Nephron progenitor cell (in vitro differentiated cells): ENCODE data around the gene FBRSL1.

ENCODE experiments used
- DNase-seq: peaks from one replicate; pipeline ENCODE4 v3.0.0; 2021
- H3K27ac Mint-ChIP-seq: 2 replicates; pipeline ENCODE4 v1.8.0; 2021; ENCODE audit warnings: mild to moderate bottlenecking, moderate library complexity, mixed read lengths
- H3K27me3 Mint-ChIP-seq: 2 replicates; pipeline ENCODE4 v1.8.0; 2021; ENCODE audit warnings: mild to moderate bottlenecking, low read depth, mixed read lengths; ENCODE audit not compliant: poor library complexity
- H3K36me3 Mint-ChIP-seq: 2 replicates; pipeline ENCODE4 v1.8.0; 2021; ENCODE audit warnings: low read depth, mixed read lengths
- H3K4me1 Mint-ChIP-seq: 2 replicates; pipeline ENCODE4 v1.8.0; 2021; ENCODE audit warnings: mixed read lengths
- H3K4me3 Mint-ChIP-seq: 2 replicates; pipeline ENCODE4 v1.8.0; 2021; ENCODE audit warnings: mild to moderate bottlenecking, moderate library complexity, mixed read lengths
- H3K9me3 Mint-ChIP-seq: 2 replicates; pipeline ENCODE4 v1.8.0; 2021; ENCODE audit warnings: mild to moderate bottlenecking, moderate library complexity, mixed read lengths
- TF ChIP-seq, protein P1 (sequence below): fragments of 200-600 bp; sonication (generic); IDR thresholded peaks from 2 replicates; pipeline ENCODE4 v1.5.0; 2021; ENCODE audit warnings: antibody characterized with exemption

The FBRSL1 gene

DNA sequence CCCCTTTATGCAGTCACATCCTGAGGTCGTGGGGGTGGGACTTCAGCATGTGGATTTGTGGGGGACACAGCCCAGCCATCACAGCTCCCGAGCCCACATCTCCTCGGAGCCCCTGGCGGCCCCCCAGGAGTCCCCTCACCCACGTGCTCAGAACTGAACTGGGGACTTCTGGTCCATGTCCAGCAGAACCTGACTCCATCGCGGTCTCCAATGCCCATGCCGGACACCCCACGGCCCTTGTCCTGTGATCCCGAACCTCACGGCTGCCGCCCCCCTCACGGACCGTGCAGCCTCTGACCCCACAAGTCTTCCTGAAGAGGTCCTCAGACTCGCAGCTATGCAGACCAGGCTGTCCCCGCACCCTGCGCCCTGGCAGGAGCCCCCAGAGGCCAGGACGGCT, 13.5 kb upstream of the FBRSL1 start:
- no peak for DNase-seq
- TF ChIP-seq, protein P1, sequence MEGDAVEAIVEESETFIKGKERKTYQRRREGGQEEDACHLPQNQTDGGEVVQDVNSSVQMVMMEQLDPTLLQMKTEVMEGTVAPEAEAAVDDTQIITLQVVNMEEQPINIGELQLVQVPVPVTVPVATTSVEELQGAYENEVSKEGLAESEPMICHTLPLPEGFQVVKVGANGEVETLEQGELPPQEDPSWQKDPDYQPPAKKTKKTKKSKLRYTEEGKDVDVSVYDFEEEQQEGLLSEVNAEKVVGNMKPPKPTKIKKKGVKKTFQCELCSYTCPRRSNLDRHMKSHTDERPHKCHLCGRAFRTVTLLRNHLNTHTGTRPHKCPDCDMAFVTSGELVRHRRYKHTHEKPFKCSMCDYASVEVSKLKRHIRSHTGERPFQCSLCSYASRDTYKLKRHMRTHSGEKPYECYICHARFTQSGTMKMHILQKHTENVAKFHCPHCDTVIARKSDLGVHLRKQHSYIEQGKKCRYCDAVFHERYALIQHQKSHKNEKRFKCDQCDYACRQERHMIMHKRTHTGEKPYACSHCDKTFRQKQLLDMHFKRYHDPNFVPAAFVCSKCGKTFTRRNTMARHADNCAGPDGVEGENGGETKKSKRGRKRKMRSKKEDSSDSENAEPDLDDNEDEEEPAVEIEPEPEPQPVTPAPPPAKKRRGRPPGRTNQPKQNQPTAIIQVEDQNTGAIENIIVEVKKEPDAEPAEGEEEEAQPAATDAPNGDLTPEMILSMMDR: no peak
- Mint-ChIP-seq H3K36me3 (peaks cover 4% of the 10 kb centered on the region), H3K27ac (no peak overlapping the region), H3K4me3 (no peak overlapping the region), H3K27me3 (peaks cover 27% of the 10 kb centered on the region), H3K4me1 (peaks cover 5% of the 10 kb centered on the region), H3K9me3 (peaks cover 13% of the 10 kb centered on the region)

- peaks cover 4% of the 10 kb centered on the region for H3K36me3 Mint-ChIP-seq
- H3K4me3 Mint-ChIP-seq: no peak overlapping the region
- H3K9me3 Mint-ChIP-seq: peaks cover 7% of the 10 kb centered on the region
- peaks cover 7% of the 10 kb centered on the region for H3K4me1 Mint-ChIP-seq
- H3K27ac Mint-ChIP-seq: no peak overlapping the region
- H3K27me3 Mint-ChIP-seq: peaks cover 27% of the 10 kb centered on the region
- TF ChIP-seq, protein P1: no peak
- no peak for DNase-seq
Observed at GRCh38 chr12:132477017-132477702, 12.8 kb upstream of the FBRSL1 start.

DNA sequence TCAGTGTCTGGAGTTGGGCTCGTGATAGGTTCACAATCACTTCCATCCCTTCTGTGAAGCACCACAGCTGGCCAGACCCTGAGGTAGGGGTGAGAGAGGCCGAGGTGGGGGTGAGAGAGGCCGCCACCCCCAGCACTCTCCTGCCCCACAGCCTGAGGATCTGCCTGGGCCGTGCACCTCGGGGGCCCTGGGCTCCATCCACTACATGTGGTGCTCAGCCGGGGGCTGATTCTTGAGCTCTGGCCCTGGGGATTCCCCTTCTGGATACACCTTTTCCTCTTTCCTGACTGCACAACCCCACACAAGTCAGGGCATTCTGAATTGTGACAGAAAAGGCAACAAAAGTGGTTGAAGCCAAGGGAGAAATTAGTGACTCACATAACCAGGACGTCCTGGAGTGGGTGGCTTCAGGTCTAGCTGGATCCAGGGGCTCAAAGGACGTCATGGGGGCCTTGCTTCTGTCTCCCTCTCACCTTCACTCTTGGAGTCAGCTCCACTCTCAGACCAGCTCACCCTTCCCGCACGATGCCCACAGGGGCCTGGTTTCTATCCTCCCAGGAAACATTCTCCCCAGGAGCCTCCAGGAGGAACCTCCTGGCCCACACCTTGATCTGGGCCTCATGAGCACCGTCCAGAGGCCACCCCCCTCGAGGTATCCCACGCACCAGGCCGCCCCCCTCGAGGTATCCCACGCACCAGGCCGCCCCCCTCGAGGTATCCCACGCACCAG, 12.1 kb upstream of the FBRSL1 start:
- H3K27ac Mint-ChIP-seq: no peak overlapping the region
- H3K9me3 Mint-ChIP-seq: peaks cover 5% of the 10 kb centered on the region
- no peak for DNase-seq
- H3K27me3 Mint-ChIP-seq: peaks cover 32% of the 10 kb centered on the region
- TF ChIP-seq, protein P1: no peak
- peaks cover 4% of the 10 kb centered on the region for H3K36me3 Mint-ChIP-seq
- H3K4me3 Mint-ChIP-seq: no peak overlapping the region
- peaks cover 7% of the 10 kb centered on the region for H3K4me1 Mint-ChIP-seq

- Mint-ChIP-seq H3K4me3 (no peak overlapping the region), H3K36me3 (peaks cover 4% of the 10 kb centered on the region), H3K9me3 (peaks cover 5% of the 10 kb centered on the region), H3K4me1 (peaks cover 7% of the 10 kb centered on the region), H3K27me3 (peaks cover 38% of the 10 kb centered on the region), H3K27ac (no peak overlapping the region)
- TF ChIP-seq, protein P1: no peak
- DNase-seq: no peak
Observed at GRCh38 chr12:132478433-132478803, 11.5 kb upstream of the FBRSL1 start.

GRCh38 chr12:132478845-132479244, 11.1 kb upstream of the FBRSL1 start:
- H3K4me1 Mint-ChIP-seq: peaks cover 7% of the 10 kb centered on the region
- H3K27me3 Mint-ChIP-seq: peaks cover 38% of the 10 kb centered on the region
- H3K4me3 Mint-ChIP-seq: no peak overlapping the region
- H3K27ac Mint-ChIP-seq: no peak overlapping the region
- H3K9me3 Mint-ChIP-seq: peaks cover 5% of the 10 kb centered on the region
- TF ChIP-seq, protein P1: no peak
- peaks cover 4% of the 10 kb centered on the region for H3K36me3 Mint-ChIP-seq
- DNase-seq: no peak
